Endometrial microvascular endothelial cells (primary cell): Measurements from ENCODE around the gene NDUFB3. TPM values are rescaled to one million over a fixed set of nuclear protein-coding genes. Genes with fewer than 3 reads are reported as not detected.
"Not testable (repeated sequence)": the region's sequence is repeated elsewhere in the genome, so short reads cannot be mapped to it uniquely, and the experiment has no call there.

Experiments used
- in situ Hi-C: cut with HindIII; loops from 2 replicates; pipeline ENCODE4 v1.10.0; 2017; ENCODE audit warnings: low sequenced_read_pairs, low pct_unique_long_range_greater_than_20kb; ENCODE audit errors: inconsistent ontology term
- total RNA-seq: library from RNA; depleted of rRNA; stranded (reverse); fragments of >200 nt; gene quantifications from one replicate; pipeline ENCODE4 v1.2.3, GENCODE V29; 2015; ENCODE audit errors: inconsistent ontology term

NDUFB3 gene
- total RNA-seq: 108 TPM

DNA sequence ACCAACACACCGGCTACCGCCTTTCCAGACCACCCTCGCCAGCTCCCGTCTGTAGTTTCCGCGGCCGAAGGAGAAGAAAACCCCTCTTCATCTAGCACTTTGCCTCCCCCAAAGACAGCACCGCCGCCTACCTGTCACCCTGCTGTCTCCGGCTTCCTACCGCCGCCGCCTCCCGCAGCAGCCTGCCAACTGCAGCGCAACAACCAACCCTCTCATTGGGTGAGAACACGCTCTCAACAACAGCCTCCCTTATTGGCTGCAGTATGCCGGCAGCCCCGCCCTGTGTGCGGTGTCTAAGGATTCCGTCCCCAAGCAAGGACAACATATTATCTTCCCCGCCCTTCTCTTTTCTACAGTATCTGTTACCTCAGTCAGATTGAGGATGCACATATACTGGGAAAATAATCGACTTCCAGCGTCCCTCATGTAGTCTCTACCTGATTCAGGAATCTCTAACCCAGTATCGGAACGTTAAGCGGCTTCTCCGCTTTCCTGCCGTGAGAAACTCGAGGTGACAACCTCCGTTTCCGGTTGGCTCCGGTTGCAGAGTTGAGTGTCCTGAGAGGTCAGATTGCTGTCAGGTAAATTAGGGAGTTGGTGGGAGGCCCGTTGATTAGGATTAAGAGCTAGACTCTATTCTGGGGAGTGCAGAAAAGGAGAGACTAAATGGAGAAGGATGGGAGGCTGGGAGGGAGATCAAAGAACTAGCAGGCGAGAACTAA, at the start of gene NDUFB3, which contains the start of gene HYCC2:
Gene NDUFB3 (plus strand): TSS at position 523 of the 722 bp plus-strand sequence. CDS start 6,882 bp downstream, outside the sequence.
Gene HYCC2 (minus strand): TSS at position 193 of the 722 bp plus-strand sequence. CDS start 47,662 bp downstream, outside the sequence.
- in situ Hi-C loops: no loop called here

DNA sequence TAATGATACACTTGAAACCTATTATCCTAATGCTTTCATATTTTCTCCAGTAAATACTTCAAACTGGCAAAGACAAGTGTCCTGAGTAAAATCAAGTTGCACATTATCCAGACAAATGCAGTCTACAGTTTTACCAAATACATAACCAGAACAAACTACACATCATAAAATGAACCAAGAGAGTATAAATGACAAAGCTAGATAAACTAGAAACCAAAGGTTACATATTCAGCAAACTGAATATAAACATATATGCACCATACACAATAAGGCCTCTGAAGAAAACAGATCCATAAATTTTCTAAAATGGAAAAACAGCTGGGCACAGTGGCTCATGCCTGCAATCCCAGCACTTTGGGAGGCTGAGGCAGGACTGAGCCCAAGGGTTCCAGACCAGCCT, 47.3 kb upstream of the NDUFB3 start:
- in situ Hi-C loops: no loop called here

DNA sequence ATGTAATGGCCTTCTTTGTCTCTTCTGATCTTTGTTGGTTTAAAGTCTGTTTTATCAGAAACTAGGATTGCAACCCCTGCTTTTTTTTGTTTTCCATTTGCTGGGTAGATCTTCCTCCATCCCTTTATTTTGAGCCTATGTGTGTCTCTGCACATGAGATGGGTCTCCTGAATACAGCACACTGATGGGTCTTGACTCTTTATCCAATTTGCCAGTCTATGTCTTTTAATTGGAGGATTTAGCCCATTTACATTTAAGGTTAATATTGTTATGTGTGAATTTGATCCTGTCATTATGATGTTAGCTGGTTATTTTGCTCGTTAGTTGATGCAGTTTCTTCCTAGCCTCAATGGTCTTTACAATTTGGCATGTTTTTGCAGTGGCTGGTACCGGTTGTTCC, 37.4 kb upstream of the NDUFB3 start:
- in situ Hi-C loops: not testable (repeated sequence)

DNA sequence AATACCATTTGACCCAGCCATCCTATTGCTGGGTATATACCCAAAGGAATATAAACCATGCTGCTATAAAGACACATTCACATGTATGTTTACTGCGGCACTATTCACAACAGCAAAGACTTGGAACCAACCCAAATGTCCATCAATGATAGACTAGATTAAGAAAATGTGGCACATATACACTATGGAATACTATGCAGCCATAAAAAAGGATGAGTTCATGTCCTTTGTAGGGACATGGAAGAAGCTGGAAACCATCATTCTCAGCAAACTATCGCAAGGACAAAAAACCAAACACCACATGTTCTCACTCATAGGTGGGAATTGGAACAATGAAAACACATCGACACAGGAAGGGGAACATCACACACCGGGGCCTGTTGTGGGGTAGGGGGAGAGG, 33.4 kb upstream of the NDUFB3 start:
- in situ Hi-C loops: not testable (repeated sequence)

GRCh38 chr2:201038855-201039254, 32.9 kb upstream of the NDUFB3 start:
- in situ Hi-C loops: no loop called here

DNA sequence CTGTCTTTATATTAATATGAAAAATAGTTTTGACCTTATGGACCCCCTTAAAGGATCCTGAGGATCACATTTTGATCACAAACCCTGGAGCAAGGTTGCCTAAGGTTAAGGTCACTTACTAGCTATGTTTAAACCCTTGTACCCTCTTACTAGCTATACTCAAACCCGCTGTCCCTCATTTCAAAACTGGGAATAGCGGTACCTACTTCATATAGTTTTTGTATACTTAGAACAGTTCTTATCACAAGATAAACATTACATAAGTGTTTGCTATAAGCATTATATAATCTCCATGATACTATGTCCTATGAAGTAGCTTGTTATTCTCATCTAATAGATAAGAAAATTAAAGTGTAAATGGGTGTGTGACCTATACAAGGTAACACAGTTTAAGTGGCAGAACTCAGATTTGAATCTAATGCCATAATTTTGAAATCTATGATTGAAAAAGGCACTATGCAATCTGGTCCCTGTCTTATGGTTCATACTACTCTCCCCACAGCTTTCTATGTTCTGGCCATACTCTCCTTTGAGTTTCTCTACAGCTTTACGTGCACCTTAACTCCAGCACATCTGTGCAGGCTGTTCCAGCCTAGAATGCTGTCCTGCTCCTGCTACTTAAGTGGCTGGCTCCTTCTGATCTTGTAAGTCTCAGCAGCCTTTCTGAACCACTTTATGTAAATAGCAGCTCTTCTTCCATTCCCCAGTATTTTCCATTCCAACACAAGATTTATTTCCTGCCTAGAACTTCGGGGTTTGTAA, 30.8 kb upstream of the NDUFB3 start:
- in situ Hi-C loops: no loop called here

- in situ Hi-C loops: not testable (repeated sequence)
Measured at GRCh38 chr2:201042451-201042850, 29.4 kb upstream of the NDUFB3 start.

GRCh38 chr2:201043050-201043449, 28.8 kb upstream of the NDUFB3 start:
- in situ Hi-C loops: not testable (repeated sequence)

GRCh38 chr2:201046881-201047280, 24.9 kb upstream of the NDUFB3 start:
- in situ Hi-C loops: no loop called here

GRCh38 chr2:201049455-201049854, 22.3 kb upstream of the NDUFB3 start:
- in situ Hi-C loops: no loop called here

DNA sequence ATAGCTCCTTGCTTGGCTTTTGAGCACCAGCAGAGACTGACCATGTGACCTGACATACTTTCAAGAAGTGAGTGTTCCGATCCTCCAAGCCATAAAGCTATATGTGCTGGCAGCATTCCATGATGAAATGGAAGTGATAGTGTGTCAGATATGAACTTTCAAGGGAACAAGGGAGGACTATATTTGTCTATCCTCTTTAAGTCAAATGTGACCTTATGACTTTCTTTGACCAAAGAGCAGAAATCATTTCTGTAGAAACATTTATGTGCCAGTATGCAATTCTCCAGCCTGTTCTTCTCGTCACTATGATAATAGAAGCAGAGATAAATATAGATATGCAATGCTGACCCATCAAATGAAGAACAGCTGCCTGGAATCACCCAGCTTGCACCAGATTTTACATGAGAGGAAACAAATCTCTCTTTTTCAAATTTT, 14.7 kb upstream of the NDUFB3 start:
- in situ Hi-C loops: no loop called here

GRCh38 chr2:201057715-201058248, 14.0 kb upstream of the NDUFB3 start:
- in situ Hi-C loops: no loop called here

DNA sequence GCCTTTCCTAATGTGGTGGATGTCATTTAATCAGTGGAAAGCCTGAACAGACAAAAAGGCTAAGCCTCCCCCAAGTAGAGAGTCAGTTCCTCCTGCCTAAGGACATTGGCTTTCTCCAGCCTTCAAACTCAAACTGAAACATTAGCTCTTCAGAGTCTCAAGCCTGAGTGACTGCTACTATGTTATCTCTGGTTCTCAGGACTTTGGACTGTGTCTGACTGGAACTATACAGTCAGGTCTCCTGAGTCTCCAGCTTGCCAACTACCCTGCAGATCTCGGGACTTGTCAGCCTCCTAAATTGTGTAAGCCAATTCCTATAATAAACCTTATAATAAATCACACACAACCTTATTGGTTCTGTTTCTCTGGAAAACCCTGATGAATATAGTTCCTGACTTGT, 12.9 kb upstream of the NDUFB3 start:
- in situ Hi-C loops: no loop called here

- in situ Hi-C loops: no loop called here
Measured at GRCh38 chr2:201059961-201060755, 11.6 kb upstream of the NDUFB3 start.

DNA sequence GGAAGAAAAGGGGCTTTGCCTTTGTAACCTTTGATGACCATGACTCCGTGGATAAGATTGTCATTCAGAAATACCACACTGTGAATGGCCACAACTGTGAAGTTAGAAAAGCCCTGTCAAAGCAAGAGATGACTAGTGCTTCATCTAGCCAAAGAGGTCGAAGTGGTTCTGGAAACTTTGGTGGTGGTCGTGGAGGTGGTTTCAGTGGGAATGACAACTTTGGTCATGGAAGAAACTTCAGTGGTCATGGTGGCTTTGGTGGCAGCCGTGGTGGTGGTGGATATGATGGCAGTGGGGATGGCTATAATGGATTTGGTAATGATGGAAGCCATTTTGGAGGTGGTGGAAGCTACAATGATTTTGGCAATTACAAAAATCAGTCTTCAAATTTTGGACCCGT, 8.3 kb upstream of the NDUFB3 start:
- in situ Hi-C loops: not testable (repeated sequence)

- in situ Hi-C loops: no loop called here
Measured at GRCh38 chr2:201064797-201065329, 6.9 kb upstream of the NDUFB3 start.

- in situ Hi-C loops: no loop called here
Measured at GRCh38 chr2:201070948-201071478, 788 bp upstream of the NDUFB3 start.

- in situ Hi-C loops: no loop called here
Measured at GRCh38 chr2:201072201-201072530, 365 bp downstream of the NDUFB3 start.

DNA sequence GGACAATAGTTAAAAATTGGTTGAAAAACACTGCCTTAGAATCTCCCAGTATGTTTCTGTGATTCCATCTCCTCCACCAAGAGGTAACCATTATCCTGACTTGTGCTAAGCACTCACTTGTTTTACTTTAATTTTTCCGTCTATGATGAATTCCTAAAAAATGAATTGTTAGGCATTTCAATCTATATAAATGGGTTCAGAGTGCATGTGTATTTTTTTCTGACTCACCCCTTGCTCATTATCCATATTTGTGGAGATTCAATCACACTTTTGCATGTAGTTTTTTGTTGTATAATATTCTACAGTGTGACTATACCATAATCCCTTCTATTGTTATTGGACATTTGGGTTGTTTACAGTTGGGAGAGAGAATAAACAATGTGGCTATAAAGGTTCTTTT, 1.3 kb downstream of the NDUFB3 start:
- in situ Hi-C loops: no loop called here
